Measurements from ENCODE around the gene TRHDE. TPM values are rescaled to one million over a fixed set of nuclear protein-coding genes. Genes with fewer than 3 reads are reported as not detected.
"Not testable (repeated sequence)": the region's sequence is repeated elsewhere in the genome, so short reads cannot be mapped to it uniquely, and the experiment has no call there.

Gene TRHDE
- total RNA-seq, 1 experiment from 2014 or later: 2.4 TPM

DNA sequence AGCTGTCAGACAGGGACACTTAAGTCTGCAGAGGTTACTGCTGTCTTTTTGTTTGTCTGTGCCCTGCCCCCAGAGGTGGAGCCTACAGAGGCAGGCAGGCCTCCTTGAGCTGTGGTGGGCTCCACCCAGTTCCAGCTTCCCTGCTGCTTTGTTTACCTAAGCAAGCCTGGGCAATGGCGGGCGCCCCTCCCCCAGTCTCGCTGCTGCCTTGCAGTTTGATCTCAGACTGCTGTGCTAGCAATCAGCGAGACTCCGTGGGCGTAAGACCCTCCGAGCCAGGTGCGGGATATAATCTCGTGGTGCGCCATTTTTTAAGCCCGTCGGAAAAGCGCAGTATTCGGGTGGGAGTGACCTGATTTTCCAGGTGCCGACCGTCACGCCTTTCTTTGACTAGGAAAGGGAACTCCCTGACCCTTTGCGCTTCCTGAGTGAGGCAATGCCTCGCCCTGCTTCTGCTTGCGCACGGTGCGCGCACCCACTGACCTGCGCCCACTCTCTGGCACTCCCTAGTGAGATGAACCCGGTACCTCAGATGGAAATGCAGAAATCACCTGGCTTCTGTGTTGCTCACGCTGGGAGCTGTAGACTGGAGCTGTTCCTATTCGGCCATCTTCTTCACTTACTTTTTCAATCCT, 248.0 kb downstream of the TRHDE start:
- not testable (repeated sequence) for DNase-seq (ENCODE audit: low spot score)

DNA sequence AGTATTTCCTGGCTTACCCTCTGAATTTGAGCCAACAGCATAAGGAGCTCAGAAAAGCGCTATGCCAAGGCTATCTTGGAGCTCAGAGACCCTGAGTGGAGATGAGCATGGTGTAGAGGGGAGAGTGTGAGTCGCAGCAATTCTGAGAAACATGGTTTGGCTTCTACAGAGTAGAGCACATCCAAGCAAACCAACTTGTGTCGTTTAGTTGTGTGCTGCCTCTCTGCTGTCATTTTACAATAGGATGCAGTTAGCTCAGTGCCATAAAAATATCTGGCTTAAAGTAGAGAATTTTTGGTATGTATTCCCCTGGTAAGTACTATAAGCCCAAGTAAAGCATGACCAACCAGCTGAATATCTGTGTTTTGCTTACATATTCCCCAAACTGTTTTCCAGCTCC, 249.2 kb downstream of the TRHDE start:
- DNase-seq (ENCODE audit: low spot score): no peak

DNA sequence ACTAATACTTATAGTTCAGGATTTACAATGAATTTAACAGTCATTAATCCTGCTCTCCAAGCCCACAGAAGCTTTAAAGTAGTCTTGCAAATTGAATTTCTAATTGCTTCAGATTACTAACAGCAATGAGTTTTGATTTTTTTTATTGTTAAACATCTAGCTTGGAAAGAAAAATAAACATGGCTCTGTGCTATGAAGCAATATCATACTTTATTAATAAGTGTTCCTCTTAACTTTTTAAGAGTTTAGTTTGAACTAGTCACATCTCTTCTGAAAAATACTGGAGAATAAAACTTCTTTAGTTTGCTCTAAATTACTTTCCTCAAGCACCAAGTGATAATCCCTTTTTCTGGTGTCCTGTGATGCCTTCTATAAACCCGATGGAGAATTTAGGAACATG, 250.2 kb downstream of the TRHDE start:
- DNase-seq (ENCODE audit: low spot score): no peak

DNA sequence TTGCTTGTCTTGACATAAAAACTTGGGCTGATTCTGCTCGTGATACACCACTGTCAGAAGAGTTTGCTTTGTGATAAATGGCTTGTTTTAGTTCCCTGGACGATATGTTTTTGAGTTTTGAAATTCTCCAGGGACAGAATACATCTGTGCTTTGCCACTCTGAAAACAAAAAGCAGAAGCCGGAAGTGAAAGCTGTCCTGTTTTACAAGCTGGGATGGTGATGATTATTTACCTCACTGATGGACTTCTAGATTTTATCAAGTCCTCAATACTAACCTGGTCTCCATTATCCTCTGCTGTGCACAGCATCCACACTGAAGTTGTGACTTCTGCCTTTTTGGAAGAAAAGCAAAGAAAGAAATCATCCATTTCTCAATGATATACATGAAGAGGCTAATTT, 251.6 kb downstream of the TRHDE start:
- no peak for DNase-seq (ENCODE audit: low spot score)

- no peak for DNase-seq (ENCODE audit: low spot score)
Measured at GRCh38 chr12:72535212-72535990, 263.2 kb downstream of the TRHDE start.

DNA sequence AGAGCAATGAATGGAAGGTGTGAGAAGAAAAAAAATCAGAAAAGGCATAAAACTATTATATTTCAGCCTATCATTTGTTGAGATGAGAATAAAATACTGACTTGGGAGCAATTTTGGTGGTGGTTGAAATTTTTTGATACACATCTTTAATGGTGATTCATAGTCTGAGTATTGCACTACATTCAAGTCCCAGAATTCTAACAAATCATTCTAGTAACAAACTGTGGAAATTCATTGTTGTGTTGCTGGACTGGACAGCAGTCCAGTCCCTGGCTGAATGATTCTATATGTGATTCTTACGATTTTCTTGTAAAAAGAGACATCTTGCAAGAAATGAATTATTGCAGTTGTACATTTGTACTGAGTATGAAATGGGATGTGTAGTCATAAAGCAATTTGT, 268.6 kb downstream of the TRHDE start:
- DNase-seq (ENCODE audit: low spot score): no peak

GRCh38 chr12:72543777-72544467, 271.8 kb downstream of the TRHDE start:
- no peak for DNase-seq (ENCODE audit: low spot score)

GRCh38 chr12:72546106-72546505, 273.9 kb downstream of the TRHDE start:
- DNase-seq (ENCODE audit: low spot score): no peak

DNA sequence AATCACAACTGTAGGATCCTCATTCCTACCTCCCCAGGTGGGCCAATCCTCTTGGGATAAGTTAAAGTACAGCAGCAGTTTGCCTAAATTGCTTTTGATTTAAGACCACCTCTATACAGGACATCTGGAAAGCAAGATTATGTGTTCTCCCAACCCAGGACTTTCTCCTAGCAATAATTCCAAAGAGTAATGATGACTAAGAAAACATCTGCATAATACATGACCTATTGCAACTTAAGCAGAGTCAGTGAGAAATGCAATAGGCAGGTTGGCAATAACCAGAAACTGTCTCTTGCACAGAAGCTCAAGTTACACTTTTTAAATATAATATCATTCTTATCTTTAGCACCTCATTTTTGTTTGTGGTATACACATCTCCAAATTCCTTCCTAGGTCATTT, 275.4 kb downstream of the TRHDE start:
- no peak for DNase-seq (ENCODE audit: low spot score)

DNA sequence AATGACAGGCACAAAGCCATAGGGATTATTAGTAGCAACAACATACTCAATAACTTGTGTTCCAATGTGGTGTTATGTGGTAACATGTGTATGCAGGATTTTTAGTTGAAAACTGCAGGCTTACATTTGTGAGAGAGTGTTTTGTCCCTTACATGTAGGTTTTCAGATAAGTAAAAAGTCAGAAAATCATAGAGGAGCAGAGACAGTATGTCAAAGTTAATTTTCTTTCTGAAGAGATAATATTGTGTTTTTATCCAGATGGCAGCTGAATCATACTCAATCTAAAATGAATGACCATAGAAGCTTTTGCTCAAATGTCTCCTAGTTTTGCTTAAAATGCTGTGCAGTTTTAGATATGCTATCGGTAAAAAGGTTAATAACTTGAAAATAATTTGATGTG, 277.0 kb downstream of the TRHDE start:
- DNase-seq (ENCODE audit: low spot score): no peak

GRCh38 chr12:72560003-72560769, 288.0 kb downstream of the TRHDE start:
- DNase-seq (ENCODE audit: low spot score): no peak

- DNase-seq (ENCODE audit: low spot score): peak; percentile 36
Measured at GRCh38 chr12:72570601-72571000, 298.4 kb downstream of the TRHDE start.

DNA sequence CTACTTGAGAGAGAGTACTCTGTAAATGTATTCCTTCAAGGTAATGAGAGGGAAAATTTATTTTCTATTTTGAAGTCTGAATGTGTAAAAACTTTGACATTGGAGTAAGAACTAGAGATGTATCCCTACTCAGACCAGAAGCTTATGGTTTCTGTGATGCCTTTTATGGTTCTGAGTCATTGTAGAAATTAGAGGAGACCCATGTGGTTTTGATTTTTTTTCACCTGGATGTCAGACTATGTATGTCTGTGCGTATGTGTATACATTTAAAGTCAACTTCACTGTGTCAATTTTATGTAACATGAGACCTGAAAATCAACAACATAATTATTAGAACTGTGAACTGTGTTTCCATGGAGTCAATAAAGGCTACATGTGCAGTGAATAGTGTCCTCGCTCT, 302.0 kb downstream of the TRHDE start:
- DNase-seq (ENCODE audit: low spot score): no peak

DNA sequence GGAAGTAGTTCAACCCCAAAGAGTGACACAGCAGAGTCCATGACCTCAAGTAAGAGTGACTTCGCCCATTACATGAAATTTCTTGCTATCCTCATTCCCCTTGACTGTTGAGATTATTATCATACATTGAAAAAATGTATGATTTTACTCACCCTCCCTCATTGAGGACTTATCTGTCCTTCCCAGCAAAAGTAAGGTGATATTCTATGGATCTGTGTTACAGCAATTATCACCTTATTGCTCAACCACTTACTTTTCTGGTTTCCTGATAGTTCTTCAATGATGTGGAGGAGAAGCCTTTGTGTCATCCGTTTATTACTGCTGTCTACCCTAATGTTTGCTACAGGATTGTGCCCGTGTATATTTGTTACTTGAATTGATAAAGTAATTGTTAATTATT, 306.2 kb downstream of the TRHDE start:
- DNase-seq (ENCODE audit: low spot score): no peak

DNA sequence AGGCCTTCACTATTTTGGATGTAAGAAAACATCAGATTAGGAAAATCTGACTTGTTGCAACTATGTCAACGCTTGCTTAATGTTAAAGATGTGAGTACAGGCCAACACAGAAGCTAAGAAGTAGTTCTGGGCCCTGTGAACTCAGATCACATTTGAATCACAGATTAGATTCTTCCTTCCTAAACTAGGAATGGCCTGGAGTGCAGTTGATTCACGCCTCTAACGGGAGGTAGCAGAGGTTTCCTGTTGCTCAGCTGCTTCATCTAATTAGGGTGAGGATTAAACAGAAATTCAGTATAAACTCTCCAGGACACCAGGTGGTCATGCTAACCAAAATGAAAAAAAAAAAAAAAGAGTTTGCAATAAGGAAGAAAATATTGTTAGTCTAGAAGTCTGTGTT, 314.3 kb downstream of the TRHDE start:
- no peak for DNase-seq (ENCODE audit: low spot score)

GRCh38 chr12:72602581-72602980, 330.4 kb downstream of the TRHDE start:
- DNase-seq (ENCODE audit: low spot score): no peak

- DNase-seq (ENCODE audit: low spot score): no peak
Measured at GRCh38 chr12:72605975-72606374, 333.8 kb downstream of the TRHDE start.

- DNase-seq (ENCODE audit: low spot score): no peak
Measured at GRCh38 chr12:72610342-72610741, 338.2 kb downstream of the TRHDE start.

- no peak for DNase-seq (ENCODE audit: low spot score)
Measured at GRCh38 chr12:72610854-72611358, 338.7 kb downstream of the TRHDE start.

- no peak for DNase-seq (ENCODE audit: low spot score)
Measured at GRCh38 chr12:72612171-72612570, 340.0 kb downstream of the TRHDE start.

- DNase-seq (ENCODE audit: low spot score): no peak
Measured at GRCh38 chr12:72618764-72619163, 346.6 kb downstream of the TRHDE start.

- DNase-seq (ENCODE audit: low spot score): no peak
Measured at GRCh38 chr12:72622556-72622955, 350.4 kb downstream of the TRHDE start.

All from H4 (cell line).